ENCODE results near the gene TLK2. TPM values are rescaled to one million over a fixed set of nuclear protein-coding genes. Genes with fewer than 3 reads are reported as not detected.

Gene TLK2
- polyA plus RNA-seq, 1 donor (not counting 4 experiments of a cell fraction or from before 2014, with no cell fraction given) = 33.4 TPM

- H2AFZ ChIP-seq (ENCODE audit: control insufficient read depth, low read length) = no peak overlapping the region
- DNase-seq (ENCODE audit: low read depth, low spot score) = no peak
- no peaks in the 10 kb centered on the region for H3K9me3 ChIP-seq (ENCODE audit: control insufficient read depth, low read depth, low read length)
- no peak for FAIRE-seq
- peaks cover 6% of the 10 kb centered on the region for H3K4me1 ChIP-seq (ENCODE audit: control insufficient read depth, extremely low read depth, insufficient read depth, low read length)
- H3K9me1 ChIP-seq (ENCODE audit: control insufficient read depth, extremely low read depth, insufficient read depth, low read length) = no peaks in the 10 kb centered on the region
- no peaks in the 10 kb centered on the region for H3K36me3 ChIP-seq (ENCODE audit: control insufficient read depth in 2 of 2, extremely low read depth in 1 of 2, insufficient read depth in 2 of 2, low read length in 2 of 2)
- TF ChIP-seq EZH2 (IDR thresholded peaks at IDR 0.05; ENCODE audit: low read length) (no peak), CTCF (optimal IDR thresholded peaks at IDR 0.05 in 1 of 3, IDR thresholded peaks at IDR 0.05 in 1 of 3, conservative IDR thresholded peaks at IDR 0.05 in 1 of 3; ENCODE audit: extremely low read depth in 1 of 3, insufficient read depth in 2 of 3, low read length in 3 of 3) (no peak)
- H3K27me3 ChIP-seq (ENCODE audit: control insufficient read depth, extremely low read depth, insufficient read depth, low read length) = peaks cover 3% of the 10 kb centered on the region
- no peak overlapping the region for H3K27ac ChIP-seq (ENCODE audit: control insufficient read depth, insufficient read depth, low read length)
- H3K79me2 ChIP-seq (ENCODE audit: control insufficient read depth, insufficient read depth, low read length) = no peaks in the 10 kb centered on the region
- H4K20me1 ChIP-seq (ENCODE audit: control insufficient read depth, extremely low read depth, insufficient read depth, low read length) = no peaks in the 10 kb centered on the region
- dilution Hi-C loops (cut with MboI; ENCODE audit: extremely low pct_ligation_motif_present, low sequenced_read_pairs) = no loop called here
- no peak overlapping the region for H3K4me3 ChIP-seq (ENCODE audit: control insufficient read depth in 2 of 3, extremely low read depth in 1 of 3, insufficient read depth in 2 of 3, low read depth in 1 of 3, low read length in 3 of 3)
- H3K9ac ChIP-seq (ENCODE audit: control insufficient read depth, extremely low read depth, insufficient read depth, low read length) = no peak overlapping the region
- H3K4me2 ChIP-seq (ENCODE audit: control insufficient read depth, extremely low read depth, insufficient read depth, low read depth, low read length) = no peak overlapping the region
These were observed 169.8 kb downstream of the TLK2 start for GRCh38 chr17:62648251-62648955.

- dilution Hi-C loops (cut with MboI; ENCODE audit: extremely low pct_ligation_motif_present, low sequenced_read_pairs) = no loop called here
- TF ChIP-seq EZH2 (IDR thresholded peaks at IDR 0.05; ENCODE audit: low read length) (no peak), CTCF (optimal IDR thresholded peaks at IDR 0.05 in 1 of 3, IDR thresholded peaks at IDR 0.05 in 1 of 3, conservative IDR thresholded peaks at IDR 0.05 in 1 of 3; ENCODE audit: extremely low read depth in 1 of 3, insufficient read depth in 2 of 3, low read length in 3 of 3) (no peak)
- Histone ChIP-seq H3K9me3 (ENCODE audit: control insufficient read depth, low read depth, low read length) (no peaks in the 10 kb centered on the region), H3K27me3 (ENCODE audit: control insufficient read depth, extremely low read depth, insufficient read depth, low read length) (peaks cover 3% of the 10 kb centered on the region), H4K20me1 (ENCODE audit: control insufficient read depth, extremely low read depth, insufficient read depth, low read length) (no peaks in the 10 kb centered on the region), H3K4me3 (ENCODE audit: control insufficient read depth in 2 of 3, extremely low read depth in 1 of 3, insufficient read depth in 2 of 3, low read depth in 1 of 3, low read length in 3 of 3) (no peak overlapping the region), H3K9me1 (ENCODE audit: control insufficient read depth, extremely low read depth, insufficient read depth, low read length) (no peaks in the 10 kb centered on the region), H3K9ac (ENCODE audit: control insufficient read depth, extremely low read depth, insufficient read depth, low read length) (no peak overlapping the region), H3K27ac (ENCODE audit: control insufficient read depth, insufficient read depth, low read length) (no peak overlapping the region), H3K4me1 (ENCODE audit: control insufficient read depth, extremely low read depth, insufficient read depth, low read length) (peaks cover 6% of the 10 kb centered on the region), H3K79me2 (ENCODE audit: control insufficient read depth, insufficient read depth, low read length) (no peaks in the 10 kb centered on the region), H3K4me2 (ENCODE audit: control insufficient read depth, extremely low read depth, insufficient read depth, low read depth, low read length) (no peak overlapping the region), H2AFZ (ENCODE audit: control insufficient read depth, low read length) (no peak overlapping the region), H3K36me3 (ENCODE audit: control insufficient read depth in 2 of 2, extremely low read depth in 1 of 2, insufficient read depth in 2 of 2, low read length in 2 of 2) (no peaks in the 10 kb centered on the region)
- FAIRE-seq (no peak), DNase-seq (ENCODE audit: low read depth, low spot score) (no peak)
These were observed 170.3 kb downstream of the TLK2 start for GRCh38 chr17:62648956-62649294.

Measured in keratinocyte (primary cell).